ENCODE data around the gene YIPF3. TPM values are rescaled to one million over a fixed set of nuclear protein-coding genes. Genes with fewer than 3 reads are reported as not detected.

Gene YIPF3
- total and polyA plus RNA-seq, 4 donors = 33.4 to 103 (median 71.5) TPM

- H3K4me1 ChIP-seq (ENCODE audit: control insufficient read depth in 1 of 2, insufficient read depth in 2 of 2, low read length in 2 of 2) = peaks cover 0 to 3% of the 10 kb centered on the region in 2 donors
- DNase-seq = no peak
- H3K27ac ChIP-seq (ENCODE audit: low read depth in 1 of 2, low read length in 2 of 2) = peak overlapping the region in 1 of 2 donors; percentile 20
- peak overlapping the region; percentile 94 for H3K4me3 ChIP-seq (ENCODE audit: low read length in 2 of 2)
- 0 to 1% methylated on average over 10 of the region's 10 CpGs for WGBS, 2 donors
- peaks cover 12% of the 10 kb centered on the region in 2 donors for H3K36me3 ChIP-seq (ENCODE audit: control insufficient read depth in 1 of 2, insufficient read depth in 2 of 2, low read length in 1 of 2)
- peak; percentile 3 for ATAC-seq (ENCODE audit: low FRiP score)
- no peaks in the 10 kb centered on the region for H3K9me3 ChIP-seq (ENCODE audit: control insufficient read depth, low read length)
- intact Hi-C loops (cut with DNase I) = no loop called here
- H3K27me3 ChIP-seq (ENCODE audit: control insufficient read depth in 1 of 2, insufficient read depth in 2 of 2, low read length in 1 of 2) = no peaks in the 10 kb centered on the region
These were observed 394 bp downstream of the YIPF3 start for GRCh38 chr6:43516367-43516696.

GRCh38 chr6:43515808-43516207 lies 918 bp downstream of the YIPF3 start:
- no peak overlapping the region for H3K27ac ChIP-seq (ENCODE audit: low read depth in 1 of 2, low read length in 2 of 2)
- ATAC-seq (ENCODE audit: low FRiP score) = no peak
- intact Hi-C loops (cut with DNase I) = no loop called here
- 74 to 75% methylated on average over 9 of the region's 9 CpGs for WGBS, 2 donors
- peak overlapping the region in 1 of 2 donors; percentile 94 for H3K4me3 ChIP-seq (ENCODE audit: low read length in 2 of 2)
- no peak for DNase-seq
- H3K36me3 ChIP-seq (ENCODE audit: control insufficient read depth in 1 of 2, insufficient read depth in 2 of 2, low read length in 1 of 2) = peaks cover 9 to 10% of the 10 kb centered on the region in 2 donors
- peaks cover 0 to 3% of the 10 kb centered on the region in 2 donors for H3K4me1 ChIP-seq (ENCODE audit: control insufficient read depth in 1 of 2, insufficient read depth in 2 of 2, low read length in 2 of 2)
- no peaks in the 10 kb centered on the region for H3K9me3 ChIP-seq (ENCODE audit: control insufficient read depth, low read length)
- no peaks in the 10 kb centered on the region for H3K27me3 ChIP-seq (ENCODE audit: control insufficient read depth in 1 of 2, insufficient read depth in 2 of 2, low read length in 1 of 2)

DNA sequence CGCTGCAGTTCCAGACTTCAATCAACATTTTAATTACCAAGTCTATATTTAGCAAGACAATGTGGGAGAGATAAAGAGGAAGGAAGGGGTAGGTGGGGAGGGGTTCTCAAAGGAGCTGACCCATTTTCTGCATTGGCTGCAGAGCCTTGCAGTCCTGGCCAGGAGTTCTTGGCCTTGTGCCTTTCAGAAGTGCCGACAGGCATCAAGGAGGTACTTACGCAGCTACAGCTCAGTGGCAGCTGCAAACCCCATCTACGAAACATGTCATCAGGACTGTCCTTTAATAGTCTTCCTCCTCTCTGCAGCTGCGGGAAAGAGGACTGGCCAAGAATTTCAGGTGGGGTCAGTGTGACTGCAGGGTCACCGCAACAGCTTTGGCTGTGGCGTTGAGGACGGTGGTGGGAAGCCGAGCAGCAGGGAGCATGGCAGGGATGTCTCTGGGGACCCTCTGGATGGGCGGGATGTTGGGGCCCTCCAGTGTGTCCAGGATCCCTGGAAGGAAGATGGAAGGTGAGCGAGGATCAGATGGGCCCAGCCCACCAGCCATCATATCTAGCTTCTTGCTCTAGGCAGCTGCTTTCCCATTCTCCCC lies 4.8 kb downstream of the YIPF3 start:
- DNase-seq (no peak), ATAC-seq (ENCODE audit: low FRiP score) (no peak)
- no peaks in the 10 kb centered on the region for H3K9me3 ChIP-seq (ENCODE audit: control insufficient read depth, low read length)
- no peak overlapping the region for H3K27ac ChIP-seq (ENCODE audit: low read depth in 1 of 2, low read length in 2 of 2)
- no peaks in the 10 kb centered on the region for H3K4me1 ChIP-seq (ENCODE audit: control insufficient read depth in 1 of 2, insufficient read depth in 2 of 2, low read length in 2 of 2)
- no peaks in the 10 kb centered on the region for H3K27me3 ChIP-seq (ENCODE audit: control insufficient read depth in 1 of 2, insufficient read depth in 2 of 2, low read length in 1 of 2)
- no peak overlapping the region for H3K4me3 ChIP-seq (ENCODE audit: low read length in 2 of 2)
- WGBS, 2 donors = 70 to 80% methylated on average over 10 to 11 of the region's 11 CpGs
- H3K36me3 ChIP-seq (ENCODE audit: control insufficient read depth in 1 of 2, insufficient read depth in 2 of 2, low read length in 1 of 2) = peaks cover 3 to 8% of the 10 kb centered on the region in 2 donors
- intact Hi-C loops (cut with DNase I) = no loop called here

DNA sequence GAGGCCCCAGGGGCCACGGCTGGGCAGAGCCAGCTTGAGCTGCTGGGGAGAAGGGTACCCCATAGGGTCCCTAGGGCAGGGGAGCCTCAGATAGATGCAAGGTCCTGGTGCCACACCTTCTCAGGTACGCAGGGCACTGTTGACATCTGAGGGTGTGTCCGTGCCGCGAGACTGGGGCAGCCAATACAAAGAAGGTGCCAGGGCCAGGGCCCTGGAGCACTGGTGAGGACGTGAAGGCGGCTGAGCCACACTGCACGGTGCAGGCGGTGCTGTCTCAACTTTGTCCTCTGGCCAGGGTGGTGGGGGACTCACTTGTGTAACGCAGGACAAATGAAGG lies 5.9 kb downstream of the YIPF3 start:
- peaks cover 3 to 8% of the 10 kb centered on the region in 2 donors for H3K36me3 ChIP-seq (ENCODE audit: control insufficient read depth in 1 of 2, insufficient read depth in 2 of 2, low read length in 1 of 2)
- no peaks in the 10 kb centered on the region for H3K4me1 ChIP-seq (ENCODE audit: control insufficient read depth in 1 of 2, insufficient read depth in 2 of 2, low read length in 2 of 2)
- no peak for ATAC-seq (ENCODE audit: low FRiP score)
- peak in 1 of 2 donors; percentile 48 for DNase-seq
- no peak overlapping the region for H3K4me3 ChIP-seq (ENCODE audit: low read length in 2 of 2)
- 80 to 82% methylated on average over 10 of the region's 10 CpGs for WGBS, 2 donors
- no peaks in the 10 kb centered on the region for H3K9me3 ChIP-seq (ENCODE audit: control insufficient read depth, low read length)
- intact Hi-C loops (cut with DNase I) = no loop called here
- no peak overlapping the region for H3K27ac ChIP-seq (ENCODE audit: low read depth in 1 of 2, low read length in 2 of 2)
- H3K27me3 ChIP-seq (ENCODE audit: control insufficient read depth in 1 of 2, insufficient read depth in 2 of 2, low read length in 1 of 2) = no peaks in the 10 kb centered on the region

- no peak within 1 kb of the TSS for H3K27ac ChIP-seq (ENCODE audit: low read depth in 1 of 2, low read length in 2 of 2)
These were observed 6.5 kb downstream of the YIPF3 start, which contains the start of gene LRRC73 for GRCh38 chr6:43509984-43510826. TSS of gene LRRC73 (minus strand) at chr6:43510346. CDS start at chr6:43509785, 561 bp downstream.

DNA sequence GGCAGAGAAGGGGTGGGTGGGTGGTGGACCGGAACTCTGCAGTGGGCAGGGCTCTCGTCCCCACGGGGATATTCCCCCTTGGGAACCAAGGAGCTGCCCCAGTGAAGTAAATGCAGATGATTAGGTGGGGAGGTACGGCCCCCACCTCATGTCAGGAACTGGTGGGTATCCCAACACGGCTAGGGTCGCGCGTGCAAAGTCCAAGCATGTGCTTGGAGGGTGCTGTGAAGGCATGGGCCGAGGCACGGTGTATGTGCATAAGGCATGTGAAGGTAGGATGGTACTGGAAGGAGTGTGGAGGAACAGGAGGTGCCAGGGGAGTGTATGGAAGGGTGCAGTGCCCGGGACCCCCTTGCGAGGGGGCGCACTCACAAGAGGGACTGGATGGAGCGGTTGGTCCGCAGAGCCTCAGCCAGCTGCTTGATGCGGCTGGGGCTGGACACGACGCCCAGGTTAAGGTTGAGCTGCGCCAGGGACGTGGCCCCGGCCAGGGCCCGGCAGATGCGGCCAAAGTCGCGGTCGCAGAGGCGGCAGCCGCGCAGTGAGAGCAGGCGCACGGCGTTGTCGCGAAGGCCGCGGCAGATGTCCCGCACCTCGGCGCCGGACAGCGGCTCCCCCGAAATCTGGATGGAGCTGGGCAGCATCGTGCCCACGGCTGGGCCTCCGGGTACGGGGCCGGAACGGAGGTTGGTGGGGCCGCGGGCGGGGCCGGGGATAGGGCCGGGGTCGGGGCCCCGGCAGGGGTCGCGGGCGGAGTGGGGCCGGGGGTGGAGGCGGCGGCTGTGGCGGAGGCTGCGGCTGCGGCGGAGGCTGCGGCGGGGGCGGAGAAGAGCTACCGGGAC lies 7.4 kb downstream of the YIPF3 start:
- ATAC-seq (ENCODE audit: low FRiP score) (no peak), DNase-seq (no peak)
- 4 to 5% methylated on average over 55 to 69 of the region's 69 CpGs for WGBS, 2 donors
- Histone ChIP-seq H3K4me1 (ENCODE audit: control insufficient read depth in 1 of 2, insufficient read depth in 2 of 2, low read length in 2 of 2) (no peaks in the 10 kb centered on the region), H3K27ac (ENCODE audit: low read depth in 1 of 2, low read length in 2 of 2) (no peak overlapping the region), H3K36me3 (ENCODE audit: control insufficient read depth in 1 of 2, insufficient read depth in 2 of 2, low read length in 1 of 2) (peaks cover 3 to 9% of the 10 kb centered on the region in 2 donors), H3K27me3 (ENCODE audit: control insufficient read depth in 1 of 2, insufficient read depth in 2 of 2, low read length in 1 of 2) (no peaks in the 10 kb centered on the region), H3K9me3 (ENCODE audit: control insufficient read depth, low read length) (no peaks in the 10 kb centered on the region), H3K4me3 (ENCODE audit: low read length in 2 of 2) (peak overlapping the region; percentile 35 to 40)
- intact Hi-C loops (cut with DNase I) = loop anchor here (5.0 to 10.0 kb wide), 4 partner anchors 115 to 275 kb away; partner anchors contain the start of gene ZNF318 (in 1 of the 2)

More at GRCh38 chr6:43509984-43510826, 6.5 kb downstream of the YIPF3 start, which contains the start of gene LRRC73:
- ATAC-seq (ENCODE audit: low FRiP score) (peak; percentile 92), DNase-seq (peak; percentile 92 to 97)
- peaks cover 3 to 8% of the 10 kb centered on the region in 2 donors for H3K36me3 ChIP-seq (ENCODE audit: control insufficient read depth in 1 of 2, insufficient read depth in 2 of 2, low read length in 1 of 2)
- no peaks in the 10 kb centered on the region for H3K9me3 ChIP-seq (ENCODE audit: control insufficient read depth, low read length)
- H3K4me1 ChIP-seq (ENCODE audit: control insufficient read depth in 1 of 2, insufficient read depth in 2 of 2, low read length in 2 of 2) = no peaks in the 10 kb centered on the region
- peak within 1 kb of the TSS; percentile 35 to 40 for H3K4me3 ChIP-seq (ENCODE audit: low read length in 2 of 2)
- intact Hi-C loops (cut with DNase I) = loop anchor here (5.0 to 10.0 kb wide), 4 partner anchors 115 to 275 kb away; partner anchors contain the start of gene ZNF318 (in 1 of the 2)
- H3K27me3 ChIP-seq (ENCODE audit: control insufficient read depth in 1 of 2, insufficient read depth in 2 of 2, low read length in 1 of 2) = no peaks in the 10 kb centered on the region
- WGBS, 2 donors = 4 to 5% methylated on average over 47 to 96 of the region's 96 CpGs

- no peak for ATAC-seq (ENCODE audit: low FRiP score)
- Histone ChIP-seq H3K9me3 (ENCODE audit: control insufficient read depth, low read length) (no peaks in the 10 kb centered on the region), H3K36me3 (ENCODE audit: control insufficient read depth in 1 of 2, insufficient read depth in 2 of 2, low read length in 1 of 2) (peaks cover 3 to 11% of the 10 kb centered on the region in 2 donors), H3K4me3 (ENCODE audit: low read length in 2 of 2) (no peak overlapping the region), H3K27me3 (ENCODE audit: control insufficient read depth in 1 of 2, insufficient read depth in 2 of 2, low read length in 1 of 2) (no peaks in the 10 kb centered on the region), H3K27ac (ENCODE audit: low read depth in 1 of 2, low read length in 2 of 2) (no peak overlapping the region), H3K4me1 (ENCODE audit: control insufficient read depth in 1 of 2, insufficient read depth in 2 of 2, low read length in 2 of 2) (no peaks in the 10 kb centered on the region)
- intact Hi-C loops (cut with DNase I) = loop anchor here (5.0 to 10.0 kb wide), 4 partner anchors 114 to 274 kb away; partner anchors contain the start of gene ZNF318 (in 1 of the 2)
- WGBS, 2 donors = 62 to 66% methylated on average over 8 of the region's 8 CpGs
- DNase-seq = no peak
These were observed 8.1 kb downstream of the YIPF3 start for GRCh38 chr6:43508481-43509141.

All from aorta (tissue), 5 donors.